ENCODE data around the gene AVP.

AVP gene

DNA sequence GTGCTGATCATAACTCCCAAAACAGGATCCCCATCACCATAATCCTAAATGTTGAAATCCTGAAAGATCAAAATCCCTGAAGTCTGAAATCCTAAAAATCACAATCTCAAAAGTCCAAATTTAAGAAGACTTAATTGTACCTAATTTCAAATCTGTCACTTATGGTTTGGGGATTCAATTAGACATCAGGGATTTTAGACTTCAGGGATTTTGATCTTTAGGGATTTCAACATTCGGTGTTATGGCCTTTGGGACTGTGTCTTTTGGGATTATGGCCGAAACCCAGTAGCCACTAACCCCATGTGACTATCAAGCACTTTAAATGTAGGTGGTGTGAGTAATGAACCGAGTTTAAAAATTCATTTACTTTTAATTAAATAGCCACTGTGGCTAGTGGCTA, 21.7 kb upstream of the AVP start:
- DNase-seq (ENCODE audit: low spot score), result no peak
- TF ChIP-seq, protein P1, sequence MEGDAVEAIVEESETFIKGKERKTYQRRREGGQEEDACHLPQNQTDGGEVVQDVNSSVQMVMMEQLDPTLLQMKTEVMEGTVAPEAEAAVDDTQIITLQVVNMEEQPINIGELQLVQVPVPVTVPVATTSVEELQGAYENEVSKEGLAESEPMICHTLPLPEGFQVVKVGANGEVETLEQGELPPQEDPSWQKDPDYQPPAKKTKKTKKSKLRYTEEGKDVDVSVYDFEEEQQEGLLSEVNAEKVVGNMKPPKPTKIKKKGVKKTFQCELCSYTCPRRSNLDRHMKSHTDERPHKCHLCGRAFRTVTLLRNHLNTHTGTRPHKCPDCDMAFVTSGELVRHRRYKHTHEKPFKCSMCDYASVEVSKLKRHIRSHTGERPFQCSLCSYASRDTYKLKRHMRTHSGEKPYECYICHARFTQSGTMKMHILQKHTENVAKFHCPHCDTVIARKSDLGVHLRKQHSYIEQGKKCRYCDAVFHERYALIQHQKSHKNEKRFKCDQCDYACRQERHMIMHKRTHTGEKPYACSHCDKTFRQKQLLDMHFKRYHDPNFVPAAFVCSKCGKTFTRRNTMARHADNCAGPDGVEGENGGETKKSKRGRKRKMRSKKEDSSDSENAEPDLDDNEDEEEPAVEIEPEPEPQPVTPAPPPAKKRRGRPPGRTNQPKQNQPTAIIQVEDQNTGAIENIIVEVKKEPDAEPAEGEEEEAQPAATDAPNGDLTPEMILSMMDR (IDR thresholded peaks at IDR 0.05), result no peak

DNA sequence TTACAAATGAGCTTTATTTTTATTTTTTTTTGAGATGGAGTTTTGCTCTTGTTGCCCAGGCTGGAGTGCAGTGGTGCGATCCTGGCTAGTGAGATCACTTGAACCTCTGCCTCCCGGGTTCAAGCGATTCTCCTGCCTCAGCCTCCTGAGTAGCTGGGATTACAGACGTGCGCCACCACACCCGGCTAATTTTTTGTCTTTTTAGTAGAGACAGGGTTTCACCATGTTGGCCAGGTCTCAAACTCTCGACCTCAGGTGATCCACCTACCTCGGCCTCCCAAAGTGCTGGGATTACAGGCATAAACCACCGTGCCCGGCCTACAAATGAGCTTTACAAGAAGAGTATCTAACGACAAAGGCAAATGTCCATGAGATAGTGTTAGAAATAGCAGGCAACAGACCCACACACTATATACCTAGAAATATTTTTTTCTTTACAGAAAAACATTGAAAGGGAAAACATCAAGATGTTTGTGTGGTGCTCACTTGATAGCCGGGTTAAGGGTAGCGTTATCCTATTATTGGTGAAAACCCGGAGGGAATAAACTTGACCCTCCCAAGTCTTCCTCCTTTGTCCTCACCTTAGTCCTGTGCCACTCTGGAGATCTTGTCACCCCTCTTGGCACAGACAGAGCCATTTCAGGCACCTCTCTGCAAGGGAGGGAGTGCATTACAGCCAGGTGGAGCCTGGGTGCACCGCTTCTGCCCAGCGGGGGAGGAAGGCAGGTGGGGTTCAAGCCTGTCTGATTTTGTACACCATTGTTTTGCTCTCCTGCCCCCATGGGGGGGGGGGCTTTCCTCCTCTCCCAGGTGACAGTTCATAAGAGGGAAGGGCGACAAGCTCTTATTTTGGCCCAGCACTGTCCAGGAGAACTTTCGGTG, 21.0 kb upstream of the AVP start:
- TF ChIP-seq, protein P1 (IDR thresholded peaks at IDR 0.05), result no peak
- no peak overlapping the region for H3K4me3 ChIP-seq
- H3K27ac ChIP-seq, result no peak overlapping the region
- DNase-seq (ENCODE audit: low spot score), result no peak

More for the DNA sequence above, 21.7 kb upstream of the AVP start:
- no peak overlapping the region for H3K4me3 ChIP-seq
- H3K27ac ChIP-seq, result no peak overlapping the region

DNA sequence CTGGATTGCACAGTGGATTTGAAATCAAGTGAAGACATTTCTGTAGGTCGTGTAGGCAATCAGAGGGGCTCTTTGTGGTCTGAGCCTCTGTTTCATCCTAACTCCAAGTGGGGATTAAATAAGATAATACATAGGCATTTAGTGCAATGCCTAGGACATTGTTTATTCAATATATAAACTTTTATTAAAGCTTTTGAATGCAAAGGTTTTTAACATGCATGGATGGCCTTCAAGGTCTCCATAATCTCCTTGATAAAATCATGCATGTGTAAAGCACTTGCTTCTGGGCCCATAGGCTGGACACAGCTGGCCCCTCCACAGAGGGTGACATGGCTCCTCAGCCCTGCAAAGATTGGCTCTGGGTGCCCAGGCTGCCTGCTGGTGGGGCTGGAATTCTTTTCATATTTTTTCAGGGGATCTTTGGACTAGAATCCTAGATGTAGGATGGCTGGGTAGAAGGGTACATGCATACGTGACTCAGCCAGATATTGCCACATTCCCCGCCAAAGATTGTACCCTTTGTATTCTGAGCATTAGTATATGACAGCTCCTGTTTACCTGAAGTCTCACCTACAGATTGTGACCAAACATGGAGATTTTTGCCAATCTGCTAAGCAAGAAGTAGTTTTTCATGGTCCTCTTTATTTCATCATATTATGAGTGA, 19.0 kb upstream of the AVP start:
- no peak for DNase-seq (ENCODE audit: low spot score)
- TF ChIP-seq, protein P1 (IDR thresholded peaks at IDR 0.05), result no peak
- no peak overlapping the region for H3K27ac ChIP-seq
- H3K4me3 ChIP-seq, result no peak overlapping the region

DNA sequence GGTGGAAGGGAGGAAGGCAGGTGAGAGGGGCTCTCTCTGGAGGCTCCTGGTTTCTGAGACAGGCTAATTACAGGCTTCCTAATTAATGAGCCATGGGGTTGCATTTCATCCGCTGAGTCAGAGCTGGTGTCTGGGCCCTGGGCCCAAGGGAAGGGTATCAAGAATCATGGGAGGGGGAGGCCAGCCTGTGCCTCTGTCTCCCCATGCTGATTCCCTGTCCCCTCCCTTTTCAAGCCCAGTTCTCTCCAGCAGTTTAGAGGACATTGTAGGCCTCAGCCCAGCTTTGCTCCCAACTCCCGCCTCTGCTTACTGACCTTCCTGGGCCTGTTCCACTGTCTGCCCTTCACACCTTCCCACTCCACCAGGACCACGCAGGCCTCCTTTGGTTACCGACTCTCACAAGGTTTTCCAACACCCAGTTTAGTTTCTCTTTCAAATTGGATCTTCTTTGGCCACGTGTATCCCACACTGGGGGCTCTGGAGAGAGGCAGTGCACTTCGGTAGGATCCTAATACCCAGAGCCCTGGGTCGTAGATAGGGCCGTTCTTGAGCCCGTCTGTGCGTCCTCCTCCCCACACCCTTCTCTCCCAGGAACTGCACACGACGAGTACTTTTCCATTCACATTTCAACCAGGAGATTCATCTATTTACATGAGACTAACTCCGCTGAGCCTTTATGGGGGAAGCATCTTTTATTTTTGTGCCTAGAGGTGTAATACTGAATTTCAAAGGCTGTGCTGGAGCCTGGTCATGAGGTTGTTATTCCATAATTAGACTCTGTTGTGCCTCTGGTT, 18.2 kb upstream of the AVP start:
- H3K4me3 ChIP-seq, result no peak overlapping the region
- TF ChIP-seq, protein P1 (IDR thresholded peaks at IDR 0.05), result no peak
- no peak for DNase-seq (ENCODE audit: low spot score)
- no peak overlapping the region for H3K27ac ChIP-seq

DNA sequence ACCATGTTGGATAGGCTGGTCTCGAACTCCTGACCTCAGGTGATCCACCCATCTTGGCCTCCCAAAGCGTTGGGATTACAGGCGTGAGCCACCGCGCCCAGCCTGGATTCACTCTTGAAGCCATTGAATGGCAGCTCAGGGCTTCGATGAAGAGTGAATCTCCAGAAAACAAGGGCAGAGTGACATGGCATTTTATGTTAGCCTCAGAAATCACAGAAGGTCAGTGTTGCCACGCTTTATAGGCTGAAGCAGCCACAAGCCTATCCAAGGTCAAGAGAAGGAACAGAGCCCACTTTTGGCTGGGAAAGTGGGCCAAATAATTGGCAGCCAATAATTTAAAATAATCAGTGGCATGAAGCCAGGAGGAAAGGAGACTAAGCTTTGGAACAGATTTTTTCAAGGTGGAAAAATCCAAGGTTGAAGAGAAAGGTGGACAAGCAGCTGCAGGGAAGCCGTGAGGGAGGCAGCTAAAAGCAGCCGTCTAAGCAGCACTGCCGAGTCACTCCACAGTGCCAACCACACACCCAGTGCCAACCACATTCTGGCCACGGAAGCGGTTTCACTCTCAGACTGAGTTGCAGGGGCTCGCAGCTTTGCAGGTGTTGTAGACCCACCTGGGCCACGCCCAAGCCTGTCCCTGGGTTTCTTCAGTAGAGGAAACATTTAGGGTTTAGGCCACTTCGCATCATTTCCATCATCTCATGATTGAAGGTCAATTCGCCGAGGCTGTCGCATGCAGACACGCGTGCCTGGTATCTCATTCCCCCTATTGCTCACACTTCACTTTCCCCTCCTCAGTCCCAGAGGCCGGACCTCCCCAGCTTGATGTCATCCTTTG, 17.4 kb upstream of the AVP start:
- no peak for DNase-seq (ENCODE audit: low spot score)
- TF ChIP-seq, protein P1 (IDR thresholded peaks at IDR 0.05), result no peak
- Histone ChIP-seq H3K4me3 (no peak overlapping the region), H3K27ac (no peak overlapping the region)

DNA sequence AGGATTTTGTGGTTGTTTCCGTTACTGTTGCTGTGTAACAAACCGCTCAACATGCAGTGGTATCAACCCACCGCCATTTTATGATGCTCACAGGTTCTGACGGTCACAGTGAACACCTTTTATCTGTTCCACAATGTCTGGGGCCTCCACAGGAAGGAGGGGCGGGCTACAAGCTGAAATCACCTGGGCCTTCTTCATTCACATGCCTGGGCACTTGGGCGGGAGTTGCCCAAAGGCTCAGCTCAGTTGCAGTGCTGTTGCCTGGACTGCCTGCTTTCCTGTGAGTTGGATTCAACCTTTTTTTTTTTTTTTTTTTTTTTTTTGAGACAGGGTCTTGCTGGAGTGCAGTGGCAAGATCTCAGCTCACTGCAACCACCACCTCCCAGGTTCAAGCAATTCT, 16.7 kb upstream of the AVP start:
- H3K27ac ChIP-seq, result no peak overlapping the region
- no peak overlapping the region for H3K4me3 ChIP-seq
- TF ChIP-seq, protein P1 (IDR thresholded peaks at IDR 0.05), result no peak
- no peak for DNase-seq (ENCODE audit: low spot score)

Data from coronary artery (tissue), 2 donors.